ENCODE results near the gene TTC6.

TTC6 gene

GRCh38 chr14:37597538-37597913, 2.1 kb downstream of the TTC6 start:
- Histone ChIP-seq H3K36me3 (ENCODE audit: insufficient read depth, low read length) (no peaks in the 10 kb centered on the region), H3K27me3 (ENCODE audit: insufficient read depth, low read length) (peaks cover 81% of the 10 kb centered on the region), H2AFZ (ENCODE audit: low read depth, low read length) (no peak overlapping the region), H3K4me1 (ENCODE audit: insufficient read depth, low read length) (peaks cover 25% of the 10 kb centered on the region), H3K4me3 (ENCODE audit: low read length) (peak overlapping the region; percentile 47), H3K9me3 (ENCODE audit: low read length) (peaks cover 3% of the 10 kb centered on the region)

DNA sequence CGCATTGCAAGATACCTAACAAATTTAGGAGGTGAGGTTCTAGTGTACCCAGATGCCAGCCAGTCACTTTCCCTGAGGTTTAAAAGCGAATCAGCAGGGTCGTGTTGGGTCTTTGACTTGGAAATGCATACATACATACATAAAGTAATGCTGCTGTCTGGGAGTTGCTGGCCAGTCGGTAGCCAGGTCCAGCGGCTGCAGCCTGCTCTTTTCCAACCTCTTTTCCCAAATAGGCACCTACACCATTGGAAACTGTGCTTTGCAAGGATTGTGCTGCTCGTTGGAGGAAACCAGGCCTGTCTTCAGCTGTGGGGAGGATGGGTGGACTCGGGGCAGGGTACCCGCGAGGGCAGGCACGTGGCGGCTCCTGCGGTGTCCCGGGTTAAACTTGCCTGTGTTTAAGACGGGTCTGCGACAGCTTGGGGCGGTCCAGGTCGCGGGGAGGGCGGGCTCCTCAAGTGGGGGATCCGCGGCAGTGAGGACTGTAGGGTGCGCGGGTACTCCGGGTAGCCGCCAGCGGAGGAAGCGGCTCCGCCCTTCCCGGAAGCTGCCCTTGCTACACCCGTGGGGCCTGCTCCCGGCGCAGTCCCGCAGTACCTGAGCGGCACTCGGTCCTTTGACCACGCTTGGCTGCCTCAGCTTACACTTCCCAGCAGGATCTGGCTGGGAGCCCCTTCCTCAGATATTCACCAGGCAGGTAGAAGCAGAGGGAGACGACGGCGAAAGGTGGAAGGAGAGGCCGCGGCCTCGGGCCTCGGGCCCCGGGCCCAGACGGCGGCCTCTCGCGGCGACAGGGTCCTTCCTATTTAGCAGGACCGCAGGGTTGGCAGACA, 2.7 kb downstream of the TTC6 start:
- Histone ChIP-seq H3K36me3 (ENCODE audit: insufficient read depth, low read length) (no peaks in the 10 kb centered on the region), H3K27me3 (ENCODE audit: insufficient read depth, low read length) (peaks cover 81% of the 10 kb centered on the region), H3K4me3 (ENCODE audit: low read length) (peak overlapping the region; percentile 47), H3K9me3 (ENCODE audit: low read length) (peaks cover 5% of the 10 kb centered on the region), H3K4me1 (ENCODE audit: insufficient read depth, low read length) (peaks cover 25% of the 10 kb centered on the region), H2AFZ (ENCODE audit: low read depth, low read length) (peak overlapping the region; percentile 74)

- H3K36me3 ChIP-seq (ENCODE audit: insufficient read depth, low read length): no peaks in the 10 kb centered on the region
- peaks cover 85% of the 10 kb centered on the region for H3K27me3 ChIP-seq (ENCODE audit: insufficient read depth, low read length)
- H2AFZ ChIP-seq (ENCODE audit: low read depth, low read length): peak overlapping the region; percentile 74
- peak overlapping the region; percentile 47 for H3K4me3 ChIP-seq (ENCODE audit: low read length)
- peaks cover 21% of the 10 kb centered on the region for H3K4me1 ChIP-seq (ENCODE audit: insufficient read depth, low read length)
- H3K9me3 ChIP-seq (ENCODE audit: low read length): peaks cover 5% of the 10 kb centered on the region
These were observed 3.5 kb downstream of the TTC6 start for GRCh38 chr14:37598747-37599506.

DNA sequence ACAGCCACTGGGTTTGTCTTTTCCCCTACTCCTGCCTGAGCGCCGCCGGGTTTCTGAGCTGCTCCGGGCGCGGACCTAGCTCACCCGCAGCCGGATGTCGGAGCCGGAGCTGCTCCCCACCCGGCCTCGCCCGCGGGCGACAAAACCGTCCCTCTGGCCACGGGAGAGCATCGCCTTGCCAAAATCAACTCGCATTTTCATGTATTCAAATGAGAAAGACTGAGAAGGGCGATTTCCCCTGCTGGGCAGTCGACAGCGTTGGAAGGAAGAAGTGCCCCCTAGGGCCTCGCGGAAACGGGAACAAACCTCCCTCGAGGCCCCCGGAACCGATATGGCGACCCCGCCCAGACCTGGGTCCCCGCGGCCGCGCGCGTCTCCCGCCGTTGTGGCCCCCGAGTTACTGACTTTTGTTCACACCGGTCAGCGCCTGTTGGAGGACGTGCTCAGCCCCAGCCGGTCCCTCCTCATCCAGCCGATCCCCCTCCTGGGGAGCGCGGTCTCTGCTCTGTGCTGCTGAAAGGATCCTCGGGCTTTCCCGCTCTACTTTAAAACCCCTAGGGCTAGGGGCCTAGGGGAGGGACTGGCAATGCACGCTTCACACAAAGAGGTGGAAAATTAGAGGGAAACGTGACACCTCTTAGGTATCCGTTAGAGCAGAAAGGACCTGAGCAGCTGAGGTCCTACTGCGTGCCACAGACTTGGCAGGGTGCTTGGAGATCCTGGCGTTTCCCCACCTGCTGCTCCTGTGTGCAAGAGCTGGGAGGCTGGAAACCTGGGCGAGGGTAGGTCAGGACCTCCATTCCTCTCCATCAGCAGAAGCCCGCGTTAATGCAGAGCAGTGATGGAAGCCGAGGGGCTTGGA, 4.3 kb downstream of the TTC6 start:
- Histone ChIP-seq H3K4me1 (ENCODE audit: insufficient read depth, low read length) (peaks cover 19% of the 10 kb centered on the region), H3K9me3 (ENCODE audit: low read length) (peaks cover 5% of the 10 kb centered on the region), H3K4me3 (ENCODE audit: low read length) (peak overlapping the region; percentile 47), H3K36me3 (ENCODE audit: insufficient read depth, low read length) (no peaks in the 10 kb centered on the region), H3K27me3 (ENCODE audit: insufficient read depth, low read length) (peaks cover 92% of the 10 kb centered on the region), H2AFZ (ENCODE audit: low read depth, low read length) (peak overlapping the region; percentile 66)

DNA sequence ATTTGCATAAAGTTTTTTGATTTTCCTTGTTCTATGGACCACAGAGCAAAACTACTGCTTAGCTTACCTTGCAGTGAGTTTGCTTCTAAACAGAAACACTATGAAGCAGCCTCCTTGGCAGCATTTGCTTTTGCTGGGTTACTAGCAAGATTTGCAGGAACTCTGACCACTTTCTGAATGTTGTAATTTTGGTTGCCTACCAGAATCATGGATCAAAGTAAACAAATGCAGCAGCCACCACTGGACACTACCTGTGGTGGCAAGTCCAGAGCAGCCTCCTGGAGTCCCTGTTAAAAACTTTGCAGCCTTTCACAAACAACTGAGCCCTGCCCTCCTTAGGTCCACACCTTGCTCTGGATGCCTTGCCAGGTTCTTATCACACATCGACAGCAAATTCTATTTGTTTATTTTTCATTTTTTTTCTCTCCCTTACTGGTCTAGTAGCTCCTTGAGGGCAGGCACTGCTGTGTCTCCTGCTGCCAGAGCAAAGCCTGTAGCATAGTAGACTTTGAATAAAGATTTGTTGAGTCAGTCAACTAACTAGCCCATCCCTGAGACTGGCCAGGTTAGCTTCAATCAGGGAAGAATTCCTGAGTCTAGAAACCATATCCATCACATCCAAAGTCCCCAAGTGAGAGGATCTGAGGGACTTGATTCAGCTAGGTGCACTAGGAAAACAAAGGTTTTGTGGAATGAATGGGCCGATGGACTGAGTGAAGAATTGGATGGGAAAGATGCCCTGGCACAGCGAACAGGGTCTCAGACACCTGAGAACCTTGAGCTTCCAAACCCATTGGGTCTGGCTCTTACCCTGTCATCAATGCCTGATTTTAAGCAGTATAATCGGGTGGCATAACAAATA, 5.7 kb downstream of the TTC6 start:
- H3K27me3 ChIP-seq (ENCODE audit: insufficient read depth, low read length): peaks cover 85% of the 10 kb centered on the region
- peaks cover 5% of the 10 kb centered on the region for H3K9me3 ChIP-seq (ENCODE audit: low read length)
- peaks cover 13% of the 10 kb centered on the region for H3K4me1 ChIP-seq (ENCODE audit: insufficient read depth, low read length)
- H3K4me3 ChIP-seq (ENCODE audit: low read length): no peak overlapping the region
- no peaks in the 10 kb centered on the region for H3K36me3 ChIP-seq (ENCODE audit: insufficient read depth, low read length)
- H2AFZ ChIP-seq (ENCODE audit: low read depth, low read length): no peak overlapping the region

DNA sequence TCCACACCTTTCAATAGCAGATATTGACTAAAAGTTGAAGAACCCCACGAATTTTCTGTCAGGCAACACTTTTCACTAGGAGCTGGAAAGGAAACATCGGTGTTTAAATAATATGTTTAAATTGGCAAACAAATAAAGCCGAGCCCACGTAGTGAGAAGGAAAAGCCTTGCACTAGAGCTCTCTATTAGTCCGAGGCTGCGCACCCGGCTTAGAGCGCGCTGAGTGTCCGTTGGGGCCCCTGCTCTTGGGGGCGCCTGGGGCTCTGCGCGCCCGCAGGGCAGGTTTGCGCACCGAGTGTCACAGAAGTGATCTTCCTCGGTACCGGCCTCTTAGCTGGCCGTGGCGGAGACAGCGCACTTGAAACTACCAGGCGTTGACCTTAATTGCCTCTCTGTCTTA, 6.4 kb downstream of the TTC6 start:
- H3K4me1 ChIP-seq (ENCODE audit: insufficient read depth, low read length): peaks cover 12% of the 10 kb centered on the region
- no peak overlapping the region for H2AFZ ChIP-seq (ENCODE audit: low read depth, low read length)
- H3K9me3 ChIP-seq (ENCODE audit: low read length): peaks cover 5% of the 10 kb centered on the region
- H3K4me3 ChIP-seq (ENCODE audit: low read length): no peak overlapping the region
- peaks cover 77% of the 10 kb centered on the region for H3K27me3 ChIP-seq (ENCODE audit: insufficient read depth, low read length)
- H3K36me3 ChIP-seq (ENCODE audit: insufficient read depth, low read length): no peaks in the 10 kb centered on the region

GRCh38 chr14:37602605-37603453, 7.4 kb downstream of the TTC6 start:
- Histone ChIP-seq H2AFZ (ENCODE audit: low read depth, low read length) (no peak overlapping the region), H3K27me3 (ENCODE audit: insufficient read depth, low read length) (peaks cover 68% of the 10 kb centered on the region), H3K4me3 (ENCODE audit: low read length) (no peak overlapping the region), H3K4me1 (ENCODE audit: insufficient read depth, low read length) (peaks cover 12% of the 10 kb centered on the region), H3K9me3 (ENCODE audit: low read length) (peaks cover 5% of the 10 kb centered on the region), H3K36me3 (ENCODE audit: insufficient read depth, low read length) (no peaks in the 10 kb centered on the region)

- Histone ChIP-seq H3K4me1 (ENCODE audit: insufficient read depth, low read length) (peaks cover 10% of the 10 kb centered on the region), H2AFZ (ENCODE audit: low read depth, low read length) (no peak overlapping the region), H3K36me3 (ENCODE audit: insufficient read depth, low read length) (no peaks in the 10 kb centered on the region), H3K27me3 (ENCODE audit: insufficient read depth, low read length) (peaks cover 58% of the 10 kb centered on the region), H3K4me3 (ENCODE audit: low read length) (no peak overlapping the region), H3K9me3 (ENCODE audit: low read length) (peaks cover 5% of the 10 kb centered on the region)
These were observed 8.3 kb downstream of the TTC6 start for GRCh38 chr14:37603688-37604251.

DNA sequence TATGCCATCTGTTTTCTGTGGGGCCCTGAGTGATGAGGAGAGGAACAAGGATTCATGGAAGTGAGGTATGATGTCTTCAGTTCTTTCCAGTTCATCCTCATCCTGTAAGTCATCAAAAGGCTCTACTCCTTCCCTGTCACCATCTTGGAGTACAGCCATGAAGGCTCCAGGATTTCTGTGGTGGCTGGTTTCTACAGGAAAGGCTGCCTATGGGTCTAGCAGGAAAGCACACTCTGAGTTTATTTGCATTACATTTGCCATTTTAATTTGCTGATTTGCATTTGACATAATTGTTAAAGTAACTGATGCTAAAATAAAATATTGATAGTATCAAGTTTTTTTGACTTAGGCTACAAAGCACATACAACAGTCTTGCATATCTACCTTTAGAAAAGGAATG, 11.2 kb downstream of the TTC6 start:
- Histone ChIP-seq H3K27me3 (ENCODE audit: insufficient read depth, low read length) (peaks cover 35% of the 10 kb centered on the region), H3K4me3 (ENCODE audit: low read length) (no peak overlapping the region), H3K36me3 (ENCODE audit: insufficient read depth, low read length) (no peaks in the 10 kb centered on the region), H3K4me1 (ENCODE audit: insufficient read depth, low read length) (no peaks in the 10 kb centered on the region), H3K9me3 (ENCODE audit: low read length) (peaks cover 5% of the 10 kb centered on the region), H2AFZ (ENCODE audit: low read depth, low read length) (no peak overlapping the region)

DNA sequence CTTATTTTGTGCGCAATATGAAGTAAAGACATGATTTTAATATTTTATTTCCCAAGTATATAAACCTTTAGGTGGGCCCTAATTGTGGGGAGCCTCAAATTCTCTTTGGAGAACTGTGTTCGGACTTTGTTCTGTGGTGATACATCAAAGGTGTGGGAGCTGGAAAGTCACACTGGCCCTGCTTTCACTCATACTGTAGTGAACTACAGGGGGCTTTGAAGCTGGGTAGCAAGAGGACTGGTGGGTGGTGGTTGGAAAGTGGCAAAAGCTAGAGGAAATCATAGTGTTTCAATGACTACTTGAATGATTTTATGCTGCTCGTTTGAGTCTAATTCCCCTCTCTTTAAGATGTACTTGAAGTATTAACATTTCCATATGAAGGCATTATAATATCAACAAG, 13.2 kb downstream of the TTC6 start:
- H3K4me3 ChIP-seq (ENCODE audit: low read length): no peak overlapping the region
- peaks cover 15% of the 10 kb centered on the region for H3K27me3 ChIP-seq (ENCODE audit: insufficient read depth, low read length)
- no peaks in the 10 kb centered on the region for H3K9me3 ChIP-seq (ENCODE audit: low read length)
- H3K4me1 ChIP-seq (ENCODE audit: insufficient read depth, low read length): no peaks in the 10 kb centered on the region
- no peak overlapping the region for H2AFZ ChIP-seq (ENCODE audit: low read depth, low read length)
- H3K36me3 ChIP-seq (ENCODE audit: insufficient read depth, low read length): no peaks in the 10 kb centered on the region

DNA sequence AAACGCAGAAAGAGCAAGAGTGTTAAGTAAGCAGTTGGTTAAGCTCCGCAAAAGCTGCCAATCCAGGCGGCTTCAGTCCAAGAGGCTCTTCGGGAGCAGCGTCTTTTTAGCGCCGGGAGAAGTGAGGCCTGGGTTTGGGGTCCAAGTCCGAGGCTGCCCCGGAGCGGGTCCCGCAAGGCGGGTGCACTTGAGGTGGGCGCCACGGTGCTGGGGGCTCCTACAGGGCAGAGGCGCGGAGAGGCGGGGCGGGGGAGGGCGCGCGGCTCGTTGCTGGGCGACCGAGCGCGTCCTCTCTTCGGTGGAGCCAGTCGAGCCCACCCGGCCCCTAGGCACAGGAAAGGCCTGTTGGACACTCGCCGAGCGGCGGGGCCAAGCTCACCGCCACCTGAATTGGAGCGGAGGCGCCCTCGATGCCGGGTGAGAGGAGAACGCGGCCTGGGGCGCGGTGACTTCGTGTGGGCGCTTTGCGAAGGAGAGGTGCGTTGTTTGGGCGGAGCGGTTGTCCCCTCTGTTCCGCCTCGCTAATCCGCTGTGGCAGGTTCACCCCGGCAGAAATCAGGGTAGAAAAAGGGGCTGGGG, 15.6 kb downstream of the TTC6 start:
- no peak overlapping the region for H3K4me3 ChIP-seq (ENCODE audit: low read length)
- H3K27me3 ChIP-seq (ENCODE audit: insufficient read depth, low read length): peaks cover 5% of the 10 kb centered on the region
- no peak overlapping the region for H2AFZ ChIP-seq (ENCODE audit: low read depth, low read length)
- no peaks in the 10 kb centered on the region for H3K4me1 ChIP-seq (ENCODE audit: insufficient read depth, low read length)
- H3K36me3 ChIP-seq (ENCODE audit: insufficient read depth, low read length): no peaks in the 10 kb centered on the region
- peaks cover 4% of the 10 kb centered on the region for H3K9me3 ChIP-seq (ENCODE audit: low read length)
